Measurements from ENCODE around the gene FGFR1OP2.

DNA sequence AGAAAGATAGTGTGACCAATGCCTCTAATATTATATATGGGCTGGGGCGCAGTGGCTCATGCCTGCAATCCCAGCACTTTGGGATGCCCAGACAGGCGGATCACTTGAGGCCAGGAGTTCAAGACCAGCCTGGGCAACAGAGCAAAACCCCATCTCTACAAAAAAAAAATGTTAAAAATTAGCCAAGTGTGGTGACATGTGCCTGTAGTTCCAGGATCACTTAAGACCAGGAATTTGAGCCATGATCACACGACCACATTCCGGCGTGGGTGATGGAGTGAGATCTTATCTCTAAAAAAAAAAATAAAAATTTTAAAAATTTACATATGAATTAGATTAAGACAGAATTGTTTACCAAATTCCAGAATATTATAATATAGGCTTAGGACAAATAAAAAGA is 63.9 kb downstream of the FGFR1OP2 start:
- TF ChIP-seq CTCF (IDR thresholded peaks at IDR 0.05; ENCODE audit: low read depth, low read length) = no peak
- no peak for TF ChIP-seq POLR2A (IDR thresholded peaks at IDR 0.05; ENCODE audit: extremely low read depth, insufficient read length)
- TF ChIP-seq, protein P1, sequence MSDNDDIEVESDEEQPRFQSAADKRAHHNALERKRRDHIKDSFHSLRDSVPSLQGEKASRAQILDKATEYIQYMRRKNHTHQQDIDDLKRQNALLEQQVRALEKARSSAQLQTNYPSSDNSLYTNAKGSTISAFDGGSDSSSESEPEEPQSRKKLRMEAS (IDR thresholded peaks at IDR 0.05; ENCODE audit: low read depth, low read length) = no peak
- no peak for TF ChIP-seq MYC (IDR thresholded peaks at IDR 0.05; ENCODE audit: low read depth, low read length)
